Gastrocnemius medialis (tissue), 4 donors: ENCODE results near the gene STARD3. TPM values are rescaled to one million over a fixed set of nuclear protein-coding genes. Genes with fewer than 3 reads are reported as not detected.
A peak's percentile ranks its signal among the peaks of the same experiment; 100 is the strongest.

Experiments
- ATAC-seq, 2 donors: fragments of 150-250 bp; one replicate each; pipeline ENCODE4 v1.9.1; 2016
- DNase-seq, 2 donors: peaks; one replicate each; pipeline ENCODE4 v3.0.0-alpha.2; 2019
- H3K27ac ChIP-seq, 4 donors: fragments of 200-600 bp; sonication (generic); 1 replicate in 1 of 4; 2 replicates in 3 of 4; pipeline ENCODE4 v1.5.1; 2016 to 2018; ENCODE audit warnings: mild to moderate bottlenecking in 2 of 4, moderate library complexity in 1 of 4
- H3K27me3 ChIP-seq, 3 donors: fragments of 200-600 bp; sonication (generic) in 2 of 3; 1 replicate in 1 of 3; 2 replicates in 2 of 3; pipeline versions ENCODE4 v1.5.1 to v1.6.0; 2016 to 2019; ENCODE audit warnings: mild to moderate bottlenecking in 1 of 3, moderate library complexity in 1 of 3
- H3K36me3 ChIP-seq, 2 donors: fragments of 200-600 bp; sonication (generic) in 1 of 2; one replicate each; pipeline ENCODE4 v1.5.1; 2017 to 2018
- H3K4me1 ChIP-seq, 2 donors: fragments of 200-600 bp; sonication (generic) in 1 of 2; one replicate each; pipeline ENCODE4 v1.5.1; 2016 to 2017; ENCODE audit warnings: mild to moderate bottlenecking in 2 of 2
- H3K4me3 ChIP-seq, 4 donors: fragments of 200-600 bp; sonication (generic) in 3 of 4; 1 replicate in 1 of 4; 2 replicates in 3 of 4; pipeline ENCODE4 v1.5.1; 2016 to 2019; ENCODE audit warnings: mild to moderate bottlenecking in 2 of 4
- H3K9me3 ChIP-seq, 3 donors: fragments of 200-600 bp; sonication (generic) in 2 of 3; 1 replicate in 1 of 3; 2 replicates in 2 of 3; pipeline ENCODE4 v1.5.1; 2016 to 2019
- CTCF ChIP-seq, 5 experiments: fragments of 450-650 bp in 3 of 5; fragments of 200-600 bp in 2 of 5; sonication (generic) in 2 of 5; IDR thresholded peaks in 4 of 5; conservative IDR thresholded peaks in 1 of 5; 1 replicate in 4 of 5; 2 replicates in 1 of 5; pipeline ENCODE4 v1.5.1; 2016 to 2019; ENCODE audit warnings: antibody characterized with exemption in 5 of 5, mild to moderate bottlenecking in 3 of 5, moderate library complexity in 3 of 5
- POLR2A ChIP-seq, 2 donors: fragments of 450-650 bp; IDR thresholded peaks; one replicate each; pipeline ENCODE4 v1.6.1; 2017; ENCODE audit warnings: antibody characterized with exemption in 2 of 2, mild to moderate bottlenecking in 2 of 2, moderate library complexity in 2 of 2
- in situ Hi-C, 4 donors: fragments of 200-750 bp; cut with MboI; loops; one replicate each; pipeline versions ENCODE4 v1.15.0 to v1.8.0; 2017; ENCODE audit warnings: low sequenced_read_pairs in 4 of 4
- intact Hi-C: fragments of 100-400 bp; cut with DNase I; formaldehyde crosslinking; loops from one replicate; pipeline ENCODE4 v1.15.1; 2023; ENCODE audit warnings: low total_unique reads
- total RNA-seq, 4 donors: library from RNA; depleted of rRNA; stranded (reverse); fragments of >200 nt; gene quantifications; one replicate each; pipeline versions ENCODE4 v1.1.0 to v1.2.3, GENCODE V29; 2016

The STARD3 gene
- total RNA-seq, 4 donors from 2014 or later = 31.0 to 41.7 (median 41.0) TPM

DNA sequence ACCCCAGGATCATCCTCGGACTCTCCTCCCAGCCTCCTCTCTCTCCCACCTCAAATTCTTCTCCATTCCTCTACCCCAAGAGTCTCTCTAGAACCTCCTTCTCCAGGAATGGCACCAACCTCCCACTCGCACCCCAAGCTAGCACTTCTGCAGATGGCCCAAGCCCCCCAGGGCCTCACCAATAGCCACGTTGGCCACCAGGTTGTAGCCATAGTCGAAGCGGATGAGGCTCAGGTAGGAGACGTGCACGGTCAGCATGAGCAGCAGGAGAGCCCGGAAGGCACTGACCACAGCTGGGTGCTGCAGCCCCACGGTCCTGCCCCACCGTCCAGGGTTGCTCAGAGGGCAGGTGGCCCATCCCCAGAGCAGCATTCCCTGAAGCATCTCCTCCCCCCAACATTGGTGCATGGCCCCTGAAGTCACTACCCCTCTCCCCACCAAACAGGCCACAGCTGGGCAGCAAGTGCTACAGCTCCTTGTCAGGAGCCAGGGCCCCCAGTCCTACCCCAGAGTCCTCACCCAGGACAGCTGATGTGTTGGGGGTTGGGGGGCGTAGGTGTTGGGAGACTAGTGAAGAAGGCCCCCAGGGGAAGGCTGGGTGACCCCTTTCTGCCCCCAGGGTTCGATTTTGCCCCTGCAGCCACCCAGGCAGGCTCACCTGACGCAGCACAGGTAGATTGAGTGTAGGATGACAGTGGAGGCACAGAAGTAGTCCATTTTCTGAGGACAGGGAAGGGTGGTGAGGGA, 36.6 kb downstream of the STARD3 start:
- no peak for ATAC-seq
- TF ChIP-seq POLR2A (IDR thresholded peaks at IDR 0.05) (no peak), CTCF (IDR thresholded peaks at IDR 0.05 in 4 of 5, conservative IDR thresholded peaks at IDR 0.05 in 1 of 5) (no peak)
- DNase-seq = no peak
- H3K27ac ChIP-seq = no peak overlapping the region
- H3K9me3 ChIP-seq = no peaks in the 10 kb centered on the region
- intact Hi-C loops (no loop called here), in situ Hi-C loops (loop anchor here in 1 of 4 donors (5.0 kb wide), 1 partner anchor 51 kb away; no protein-coding TSS in a partner anchor)
- no peaks in the 10 kb centered on the region for H3K27me3 ChIP-seq
- peaks cover 42 to 53% of the 10 kb centered on the region in 2 donors for H3K4me1 ChIP-seq
- H3K36me3 ChIP-seq = no peaks in the 10 kb centered on the region
- H3K4me3 ChIP-seq = no peak overlapping the region

DNA sequence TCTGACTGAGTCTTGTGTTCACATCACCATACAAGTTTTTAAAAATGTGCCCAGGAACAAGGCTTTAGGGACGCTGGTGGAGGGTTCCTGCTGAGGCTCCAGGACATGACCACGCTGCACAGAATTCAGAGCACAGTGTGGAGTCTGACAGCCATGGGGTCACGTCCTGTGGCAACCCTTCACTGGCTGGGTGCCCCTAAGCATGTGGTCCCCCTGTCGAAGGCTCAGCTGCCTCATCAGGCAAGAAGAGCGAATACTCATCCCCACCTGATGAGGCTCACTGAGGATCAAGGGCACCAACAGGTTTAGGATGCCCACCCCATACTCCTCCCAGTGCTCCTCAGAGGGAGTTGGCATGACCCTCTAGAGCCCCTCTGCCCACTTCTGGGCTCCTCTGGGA, 37.2 kb downstream of the STARD3 start:
- H3K9me3 ChIP-seq = no peaks in the 10 kb centered on the region
- in situ Hi-C loops = loop anchor here in 1 of 4 donors (5.0 kb wide), 1 partner anchor 52 kb away; no protein-coding TSS in a partner anchor
- TF ChIP-seq CTCF (IDR thresholded peaks at IDR 0.05 in 4 of 5, conservative IDR thresholded peaks at IDR 0.05 in 1 of 5) (no peak), POLR2A (IDR thresholded peaks at IDR 0.05) (no peak)
- H3K4me1 ChIP-seq = peaks cover 47 to 56% of the 10 kb centered on the region in 2 donors
- ATAC-seq (no peak), DNase-seq (no peak)
- H3K4me3 ChIP-seq = no peak overlapping the region
- no peaks in the 10 kb centered on the region for H3K27me3 ChIP-seq
- H3K27ac ChIP-seq = peak overlapping the region in 2 of 4 donors; percentile 92 to 97
- intact Hi-C loops = no loop called here
- H3K36me3 ChIP-seq = no peaks in the 10 kb centered on the region

- H3K36me3 ChIP-seq = no peaks in the 10 kb centered on the region
Measured at GRCh38 chr17:39674702-39675389, 37.9 kb downstream of the STARD3 start.

More at GRCh38 chr17:39674702-39675389, 37.9 kb downstream of the STARD3 start:
- H3K27ac ChIP-seq = peak overlapping the region; percentile 92 to 97 (median 94)
- DNase-seq = no peak
- no peak for ATAC-seq
- intact Hi-C loops = loop anchor here (5.0 kb wide), 2 partner anchors 57 to 252 kb away; partner anchors contain the start of genes LRRC3C, MIEN1 and ORMDL3
- H3K27me3 ChIP-seq = no peaks in the 10 kb centered on the region
- H3K9me3 ChIP-seq = no peaks in the 10 kb centered on the region
- in situ Hi-C loops = loop anchor here in 1 of 4 donors (5.0 kb wide), 1 partner anchor 53 kb away; no protein-coding TSS in a partner anchor
- no peak for TF ChIP-seq CTCF (IDR thresholded peaks at IDR 0.05 in 4 of 5, conservative IDR thresholded peaks at IDR 0.05 in 1 of 5)
- TF ChIP-seq POLR2A (IDR thresholded peaks at IDR 0.05) = no peak
- H3K4me1 ChIP-seq = peaks cover 52 to 62% of the 10 kb centered on the region in 2 donors
- no peak overlapping the region for H3K4me3 ChIP-seq
